Measurements from ENCODE around the gene PASD1.
A peak's percentile ranks its signal among the peaks of the same experiment; 100 is the strongest.
"Not testable (repeated sequence)": the region's sequence is repeated elsewhere in the genome, so short reads cannot be mapped to it uniquely, and the experiment has no call there.

Gene PASD1

DNA sequence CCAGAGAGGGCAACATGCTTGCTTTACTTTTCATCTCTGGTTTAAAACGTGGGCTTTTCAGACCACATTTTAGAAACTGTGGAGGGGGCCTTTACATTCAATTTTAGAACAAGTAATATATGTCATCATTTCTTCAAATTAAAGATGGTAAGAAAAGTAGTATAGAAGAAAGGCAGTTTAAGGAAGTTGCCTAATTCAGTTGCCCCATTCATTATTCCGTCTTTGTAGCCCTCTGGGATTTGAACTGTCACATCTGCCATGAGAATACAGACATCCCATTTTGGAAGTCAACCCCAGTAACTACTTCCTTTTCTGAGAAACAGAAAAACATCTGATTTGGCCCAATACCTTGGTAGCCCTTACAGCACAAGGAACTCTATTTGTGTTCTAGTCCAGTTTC is 61.2 kb downstream of the PASD1 start:
- DNase-seq: no peak

DNA sequence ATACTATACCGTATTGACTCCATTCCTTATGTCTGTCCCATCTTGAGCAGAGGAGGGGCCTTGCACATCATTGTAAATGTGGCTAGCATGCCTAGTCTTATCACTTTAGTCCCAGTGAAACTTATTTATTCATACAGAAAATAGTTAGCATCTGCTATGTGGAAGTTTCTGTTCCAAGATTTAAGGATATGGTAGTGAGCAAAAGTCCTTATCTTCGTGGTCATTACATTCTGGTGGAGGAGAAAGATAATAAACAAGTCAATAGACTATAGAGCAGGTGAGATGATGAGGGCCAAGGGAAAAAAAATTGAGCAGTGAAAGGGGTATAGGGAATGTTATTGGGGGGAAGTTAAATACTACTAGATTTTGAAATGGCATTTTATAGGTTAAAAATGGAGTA is 68.3 kb downstream of the PASD1 start:
- DNase-seq: no peak

DNA sequence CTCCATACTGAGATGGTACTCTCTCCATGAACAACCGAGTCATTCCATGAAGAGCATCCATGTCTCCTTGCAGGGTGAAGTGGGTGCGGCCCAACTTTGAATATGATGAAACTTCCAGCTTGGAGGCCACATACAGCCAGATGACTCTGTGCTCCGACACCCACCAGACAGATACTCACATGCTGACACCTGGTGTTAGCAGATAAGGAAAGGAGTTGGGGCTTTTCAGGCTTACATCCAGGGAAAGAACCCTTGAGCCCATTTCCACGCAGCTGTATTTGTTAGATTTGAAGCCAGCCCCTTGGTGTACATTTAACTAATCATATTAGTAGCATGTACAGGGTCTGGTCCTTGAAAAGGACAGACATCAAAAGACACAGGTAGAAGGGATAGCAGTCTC is 69.7 kb downstream of the PASD1 start:
- no peak for DNase-seq

DNA sequence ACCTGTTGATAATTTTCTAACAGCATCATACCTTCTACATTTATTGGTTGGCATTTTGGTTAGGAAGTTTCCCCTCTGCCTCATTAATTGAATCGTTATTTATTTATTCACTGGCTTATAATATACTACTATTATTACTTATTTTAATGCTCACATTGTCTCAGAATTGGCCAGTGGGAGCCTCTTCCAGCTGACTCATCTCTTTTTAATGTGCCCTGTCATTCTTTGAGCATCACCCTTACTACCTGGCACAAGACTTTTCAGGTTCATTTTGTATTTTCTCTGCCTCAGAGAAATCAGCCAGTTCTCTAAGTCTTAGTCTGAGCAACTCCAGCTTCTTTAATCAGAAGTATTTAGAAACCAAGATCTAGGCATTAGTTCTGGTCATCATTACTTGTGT is 71.5 kb downstream of the PASD1 start:
- DNase-seq: no peak

DNA sequence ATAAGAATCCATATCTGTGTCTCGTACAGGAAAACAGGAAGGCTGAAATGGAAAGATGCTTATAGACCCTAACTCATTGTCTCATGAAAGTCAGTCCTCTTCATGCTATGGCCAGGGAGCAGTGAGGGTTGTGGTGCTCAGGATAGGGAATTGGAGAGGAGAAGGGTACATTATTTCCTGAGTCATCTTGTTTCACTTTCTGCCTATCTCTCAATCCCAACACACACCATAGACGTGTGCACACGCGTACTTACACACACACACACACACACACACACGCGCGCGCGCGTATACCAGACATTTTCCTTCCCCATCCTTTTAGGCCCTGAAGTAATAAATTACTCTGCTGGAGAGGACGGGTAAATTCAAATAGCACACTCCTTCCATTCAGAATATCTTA is 78.1 kb downstream of the PASD1 start:
- DNase-seq: no peak

DNA sequence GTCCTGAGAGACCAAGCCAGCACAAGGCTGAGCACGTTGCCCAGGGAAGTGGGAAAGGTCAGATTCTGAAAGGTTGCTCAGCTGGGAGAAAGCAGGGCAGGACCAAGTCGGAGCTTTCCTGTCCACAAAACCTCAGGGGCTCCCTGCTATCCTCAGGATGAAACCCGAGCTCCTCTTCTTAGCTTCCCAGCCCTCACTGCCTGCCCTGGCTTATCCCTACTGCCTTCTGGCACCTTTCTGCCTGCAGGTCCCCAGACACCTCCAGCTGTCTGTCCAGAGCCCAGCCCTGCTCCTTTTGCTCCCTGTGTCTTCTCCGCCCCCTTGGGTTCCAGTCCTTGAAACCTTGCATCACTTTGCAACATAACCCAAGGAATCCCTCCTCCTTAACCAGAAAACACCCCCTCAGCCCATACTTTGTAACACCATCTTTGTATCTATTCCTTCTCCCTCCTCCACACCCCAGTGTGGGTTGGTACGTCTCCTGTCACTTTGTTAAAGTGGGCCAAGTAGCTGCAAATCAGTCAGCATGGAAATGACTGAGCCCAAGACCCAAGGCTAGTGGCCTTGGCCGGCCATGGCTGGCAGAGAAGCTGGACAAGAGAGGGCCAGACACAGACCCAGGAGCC is 111.8 kb downstream of the PASD1 start:
- DNase-seq: no peak

DNA sequence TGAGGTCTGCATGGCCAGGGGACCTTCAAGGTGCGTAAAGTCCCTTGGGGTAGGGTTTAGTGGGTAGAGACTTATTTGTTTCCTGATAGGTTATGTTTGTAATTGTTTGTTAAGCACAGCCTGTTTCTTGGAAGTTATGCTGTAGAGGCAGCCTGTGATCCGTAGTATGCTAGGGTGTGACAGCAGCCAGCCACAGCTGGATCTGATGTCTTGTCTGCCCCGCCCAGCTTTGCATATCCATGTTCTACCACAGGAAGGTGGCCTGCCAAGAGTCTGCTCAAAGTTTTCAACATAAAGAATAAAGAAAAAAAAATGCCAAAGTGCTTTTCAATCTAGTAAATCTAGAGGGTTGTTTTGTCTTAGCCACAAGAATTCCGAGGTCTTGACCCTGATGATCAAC is 112.7 kb downstream of the PASD1 start:
- no peak for DNase-seq

DNA sequence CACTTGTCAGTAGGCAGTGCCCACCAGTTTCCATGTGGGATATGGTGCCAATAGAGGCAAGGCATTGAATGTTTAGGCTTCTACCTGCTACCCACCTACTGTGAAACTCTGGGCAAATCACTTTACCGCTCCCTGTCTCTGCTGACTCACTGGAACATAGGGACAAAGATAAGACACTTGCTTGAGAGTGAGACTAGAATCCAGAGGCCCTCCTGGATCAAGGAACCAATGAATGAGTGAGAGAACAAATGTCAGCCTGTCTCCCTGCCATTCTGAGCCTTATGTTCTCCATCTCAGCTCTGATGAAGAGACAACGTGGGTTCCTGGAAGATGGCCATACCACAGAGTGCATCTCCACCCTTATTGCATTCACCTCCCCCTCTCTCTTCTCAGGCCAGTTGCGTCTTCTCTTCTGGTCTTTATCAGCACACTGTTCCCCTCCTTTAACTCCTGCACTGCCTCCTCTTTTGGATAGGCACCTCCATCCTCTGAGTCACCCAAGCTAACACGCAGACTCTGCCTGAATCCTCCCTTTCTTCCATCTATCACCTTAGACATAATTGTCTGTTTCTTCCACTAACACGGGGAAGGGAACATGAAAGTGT is 116.4 kb downstream of the PASD1 start:
- DNase-seq: no peak

DNA sequence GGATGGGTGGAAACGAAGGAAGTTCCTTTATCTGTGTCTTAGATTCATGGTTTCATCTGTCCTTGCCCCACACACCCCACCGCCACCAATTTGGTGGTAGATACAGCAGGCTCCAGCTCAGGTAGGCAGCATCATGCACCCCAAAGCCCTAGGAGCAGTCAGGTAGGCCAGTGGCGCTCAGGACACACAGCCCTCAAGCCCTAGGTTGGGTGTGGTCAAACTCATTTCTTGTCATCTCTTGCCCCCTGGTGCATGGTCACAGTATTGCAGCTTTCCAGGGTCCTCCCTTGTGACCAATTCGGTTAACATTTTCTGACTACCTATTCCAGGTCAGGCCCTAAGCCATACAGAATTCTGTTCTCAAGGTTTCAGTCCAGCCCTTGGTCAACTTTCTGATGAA is 117.3 kb downstream of the PASD1 start:
- DNase-seq: peak; percentile 11

DNA sequence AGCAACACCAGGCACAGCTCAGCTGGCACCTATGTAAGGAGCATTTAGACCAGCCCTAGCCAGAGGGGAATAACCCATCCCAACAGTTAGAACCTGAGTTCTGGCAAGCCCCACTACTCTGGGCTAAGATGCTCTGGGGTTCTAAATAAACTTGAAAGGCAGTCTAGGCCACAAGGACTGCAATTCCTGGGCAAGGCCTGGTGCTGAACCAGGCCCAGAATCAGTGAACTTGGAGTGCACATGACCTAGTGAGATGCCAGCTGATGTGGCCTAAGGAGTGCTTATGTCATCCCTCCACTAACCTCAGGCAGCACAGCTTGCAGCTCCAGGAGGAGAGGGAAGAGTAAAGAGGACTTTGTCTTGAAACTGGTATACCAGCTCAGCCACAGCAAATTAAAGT is 124.2 kb downstream of the PASD1 start:
- no peak for DNase-seq

DNA sequence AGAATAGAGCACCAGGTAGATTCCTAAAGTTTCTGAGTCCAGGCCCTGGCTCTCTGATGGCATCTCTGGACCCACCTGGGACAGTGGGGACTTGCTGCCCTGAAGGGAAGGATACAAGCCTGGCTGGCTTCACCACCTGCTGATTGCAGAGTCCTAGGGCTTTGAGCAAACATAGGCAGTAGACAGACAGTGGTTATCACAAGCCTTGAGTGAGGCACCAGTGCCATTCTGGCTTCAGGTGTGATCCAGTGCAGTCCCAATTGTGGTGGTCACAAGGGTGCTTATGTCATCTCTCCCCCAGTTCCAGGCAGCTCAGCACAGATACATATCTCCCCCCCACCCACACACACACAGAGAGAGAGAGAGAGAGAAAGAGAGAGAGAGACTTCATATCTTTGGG is 125.2 kb downstream of the PASD1 start:
- no peak for DNase-seq

DNA sequence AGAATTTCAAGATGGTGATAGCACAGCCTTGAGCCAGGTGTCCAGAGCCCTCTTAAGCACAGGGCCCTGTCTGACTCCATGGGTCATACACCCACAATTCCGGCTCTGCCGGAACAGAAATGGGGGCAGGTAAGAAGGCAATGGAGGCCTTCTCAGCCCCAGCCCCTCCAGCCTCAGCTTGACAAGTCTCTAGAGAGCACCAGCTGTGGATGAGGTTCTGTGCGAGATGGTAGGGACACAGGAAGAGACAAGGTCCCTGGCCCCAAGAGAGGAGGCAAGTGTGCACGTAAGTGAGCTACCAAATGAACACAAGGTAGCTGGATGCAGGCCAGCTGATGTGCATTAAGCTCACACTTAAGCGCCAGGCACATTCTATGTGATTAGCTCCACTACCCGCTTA is 129.3 kb downstream of the PASD1 start:
- DNase-seq: no peak

DNA sequence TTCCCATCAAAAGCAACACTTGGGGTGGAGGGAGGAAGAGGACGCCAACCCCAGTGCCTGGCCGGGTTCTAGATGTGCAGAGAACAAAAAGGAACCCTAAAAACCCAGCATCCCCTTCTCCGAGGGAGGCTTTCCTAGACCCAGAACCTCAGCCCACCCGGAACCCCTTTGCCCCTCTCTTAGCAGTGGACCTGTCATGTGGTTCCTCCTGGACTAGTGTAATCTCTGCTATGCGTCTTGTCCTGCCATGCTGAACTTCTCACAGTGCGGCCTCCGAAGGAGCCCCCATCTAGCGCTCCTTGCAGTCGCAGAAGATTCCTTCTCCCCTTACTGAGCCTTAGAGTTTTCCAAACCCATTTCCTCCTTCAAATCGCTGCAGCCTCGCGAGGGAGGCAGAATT is 130.6 kb downstream of the PASD1 start:
- no peak for DNase-seq

DNA sequence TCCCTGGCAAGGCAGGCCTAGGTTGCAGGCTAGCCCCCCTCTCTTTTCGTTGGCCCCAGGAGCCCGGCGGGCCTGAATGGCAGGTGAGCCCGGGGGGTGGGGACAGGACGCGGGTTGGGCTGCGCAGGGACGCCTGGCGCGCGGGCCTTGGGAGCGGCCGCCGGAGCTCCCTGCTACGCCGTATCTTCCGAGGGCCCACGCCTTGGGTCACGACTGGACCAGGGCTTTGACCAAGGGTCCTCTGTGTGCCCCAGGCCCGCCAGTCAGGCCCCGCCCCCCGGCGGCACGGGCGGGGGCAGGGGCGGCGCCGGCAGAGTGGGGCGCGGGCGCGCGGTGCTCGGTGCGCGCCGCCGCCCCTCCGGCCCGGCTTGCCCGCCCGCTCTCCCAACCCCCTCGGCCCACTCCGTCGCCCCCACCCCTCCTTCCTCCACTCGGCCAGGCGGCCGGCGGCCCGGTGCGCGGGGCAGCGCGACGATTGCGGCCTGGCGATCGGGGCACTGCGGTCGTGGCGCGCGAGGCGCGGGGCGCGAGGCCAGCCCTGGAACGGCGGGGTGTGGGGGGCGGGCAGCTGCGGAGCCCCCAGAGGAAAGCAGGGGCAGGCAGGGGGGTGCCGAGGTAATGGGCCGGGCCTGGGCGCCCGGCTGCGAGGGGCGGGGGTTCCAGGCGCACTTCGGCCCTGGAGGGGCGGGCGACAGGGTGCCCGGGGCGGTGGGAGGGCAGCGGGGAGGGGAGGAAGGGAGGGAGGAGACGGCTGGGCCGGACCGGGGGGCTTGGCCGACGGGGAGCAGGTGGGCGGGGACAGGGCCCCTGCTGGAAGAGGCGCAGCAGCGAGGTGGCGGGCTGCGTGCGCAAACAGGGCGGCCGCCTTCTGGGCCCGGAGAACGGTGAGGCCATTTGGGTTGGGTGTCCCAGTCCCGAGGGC is 131.4 kb downstream of the PASD1 start, which contains the start of gene PRRG3:
PRRG3 (plus strand) TSS at position 798 of the 922 bp plus-strand sequence. CDS start 3,357 bp downstream, outside the sequence.
- no peak for DNase-seq

DNA sequence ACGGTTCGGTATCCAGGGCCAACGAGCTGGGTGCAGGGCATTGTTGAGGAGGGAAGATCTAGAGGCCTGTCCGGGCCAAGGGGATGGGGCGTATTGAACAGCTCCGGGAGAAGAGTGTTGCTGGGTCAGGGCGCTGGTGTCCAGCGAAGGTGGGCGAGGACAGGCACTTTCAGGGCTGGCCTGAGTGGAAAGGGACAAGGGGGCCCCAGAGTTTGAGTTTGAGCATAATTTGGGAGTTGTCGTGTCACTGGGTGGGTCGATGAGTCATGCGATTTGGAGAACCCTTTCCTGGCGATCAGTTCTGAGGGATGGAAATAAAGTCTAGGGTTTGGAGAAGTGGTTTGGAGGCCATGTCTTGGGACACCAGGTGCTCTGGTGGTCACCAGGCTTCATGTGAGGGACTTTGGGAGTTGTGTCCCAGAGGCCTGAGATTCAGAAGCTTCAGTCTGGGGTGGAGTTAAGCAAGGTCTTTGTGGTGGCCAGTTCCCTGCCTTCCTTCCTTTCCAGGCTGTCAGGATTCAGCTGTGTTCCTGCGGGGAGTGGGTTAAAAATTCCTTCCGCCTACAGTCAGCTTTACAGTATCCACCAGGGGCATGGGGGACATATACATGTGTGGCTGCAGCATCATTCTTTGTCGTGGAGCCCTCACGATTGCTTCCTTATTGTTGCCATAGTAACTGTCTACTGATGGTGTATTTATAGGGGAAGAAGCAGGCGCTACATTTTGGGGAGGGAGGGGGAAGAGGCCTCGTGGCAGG is 132.3 kb downstream of the PASD1 start:
- no peak for DNase-seq

DNA sequence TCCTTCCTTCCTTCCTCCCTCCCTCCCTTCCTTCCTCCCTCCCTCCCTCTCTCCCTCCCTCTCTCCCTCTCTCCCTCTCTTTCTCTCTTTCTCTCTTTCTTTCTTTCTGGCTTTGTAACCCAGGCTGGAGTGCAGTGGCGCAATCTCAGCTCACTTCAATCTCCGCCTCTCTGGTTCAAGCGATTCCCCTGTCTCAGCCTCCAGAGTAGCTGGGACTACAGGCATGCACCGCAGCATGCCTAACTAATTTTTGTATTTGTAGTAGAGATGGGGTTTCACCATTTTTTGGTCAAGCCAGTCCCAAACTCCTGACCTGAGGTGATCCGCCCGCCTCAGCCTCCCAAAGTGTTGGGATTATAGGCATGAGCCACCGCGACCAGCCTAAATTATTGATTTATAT is 133.6 kb downstream of the PASD1 start:
- DNase-seq: not testable (repeated sequence)

DNA sequence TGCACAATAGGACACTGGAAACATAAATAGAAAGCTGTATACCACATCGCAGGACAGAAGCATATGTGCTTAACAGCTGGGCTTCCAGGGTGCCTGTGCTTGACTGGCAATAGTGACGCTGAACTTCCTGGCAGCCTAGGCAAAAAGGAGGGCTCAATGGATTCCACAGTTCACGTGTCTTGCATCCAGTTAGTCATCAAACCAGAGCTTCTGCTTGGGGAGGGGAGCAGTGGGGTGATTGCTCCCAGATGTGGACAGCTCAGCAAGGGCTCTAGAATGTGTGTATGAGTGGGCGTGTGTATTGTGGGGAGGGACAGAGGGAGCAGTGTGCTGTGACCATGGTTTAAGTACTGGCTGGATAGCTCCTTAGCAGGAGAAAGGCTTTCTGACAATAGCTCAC is 134.0 kb downstream of the PASD1 start:
- DNase-seq: no peak

DNA sequence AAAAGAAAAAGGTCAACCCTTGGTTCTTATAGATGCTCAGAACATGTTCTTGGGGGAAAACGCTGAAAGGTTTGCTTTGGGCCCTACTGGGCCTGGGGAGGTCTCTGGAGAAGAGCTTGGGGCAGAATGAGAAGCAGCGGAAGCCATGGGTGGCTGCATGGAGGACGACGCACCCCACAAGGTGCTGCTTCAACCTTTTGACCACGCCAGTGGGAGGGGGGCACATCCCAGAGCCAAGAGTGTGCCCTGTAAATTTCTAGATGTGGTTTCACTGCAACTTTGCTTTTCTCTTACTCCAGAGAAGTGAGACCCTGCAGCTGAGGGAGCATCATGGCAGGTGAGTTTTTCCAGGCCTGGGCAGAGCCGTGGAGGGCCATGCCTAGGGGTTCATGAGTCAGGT is 135.0 kb downstream of the PASD1 start:
- no peak for DNase-seq

DNA sequence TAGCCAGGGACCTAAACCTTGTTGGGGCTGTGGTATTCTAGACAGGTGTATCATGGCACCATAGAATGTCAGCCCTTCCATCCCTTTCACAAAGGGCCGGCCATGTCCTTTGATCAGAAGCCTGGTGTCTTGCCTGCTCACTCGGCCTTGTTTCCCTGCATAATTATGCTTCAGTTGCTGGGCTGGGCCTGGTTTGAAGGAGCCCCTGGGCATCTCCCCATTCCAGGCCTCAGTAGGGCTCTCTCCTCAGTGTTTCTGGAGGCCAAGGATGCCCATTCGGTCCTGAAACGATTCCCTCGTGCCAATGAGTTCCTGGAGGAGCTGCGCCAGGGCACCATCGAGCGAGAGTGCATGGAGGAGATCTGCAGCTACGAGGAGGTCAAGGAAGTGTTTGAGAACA is 136.3 kb downstream of the PASD1 start:
- no peak for DNase-seq

DNA sequence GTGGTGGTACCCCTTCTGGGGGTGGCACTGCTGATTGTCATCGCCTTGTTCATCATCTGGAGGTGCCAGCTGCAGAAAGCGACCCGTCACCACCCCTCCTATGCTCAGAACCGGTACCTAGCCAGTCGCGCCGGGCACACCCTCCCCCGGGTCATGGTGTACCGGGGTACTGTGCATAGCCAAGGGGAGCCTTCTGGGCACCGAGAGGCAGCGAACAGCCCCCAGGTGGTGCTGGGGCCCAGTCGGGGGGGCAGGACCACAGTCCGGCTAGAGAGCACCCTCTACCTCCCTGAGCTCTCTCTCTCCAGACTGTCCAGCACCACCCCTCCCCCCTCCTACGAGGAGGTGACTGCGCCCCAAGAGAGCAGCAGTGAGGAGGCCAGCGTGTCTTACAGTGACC is 137.1 kb downstream of the PASD1 start:
- DNase-seq: no peak

DNA sequence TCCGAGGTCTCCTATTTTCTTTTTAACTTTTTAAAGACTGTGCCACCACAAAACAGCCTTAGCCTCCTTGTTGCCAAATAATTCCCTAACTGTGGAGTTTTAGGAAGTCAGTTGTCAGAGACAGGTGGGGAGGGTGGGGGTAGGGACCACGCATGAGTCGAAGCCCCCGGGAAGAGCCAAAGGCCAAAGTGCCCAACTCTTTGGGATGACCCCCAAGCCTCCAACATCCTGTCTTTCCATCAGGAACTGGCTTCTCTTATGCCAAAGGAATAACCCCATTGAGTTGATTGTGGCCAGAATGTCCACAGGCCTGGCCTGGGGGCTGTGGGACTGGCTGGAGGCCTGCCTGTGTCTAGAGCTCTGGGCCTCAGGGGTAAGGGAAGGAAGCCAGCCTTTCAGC is 137.6 kb downstream of the PASD1 start:
- DNase-seq: no peak

DNA sequence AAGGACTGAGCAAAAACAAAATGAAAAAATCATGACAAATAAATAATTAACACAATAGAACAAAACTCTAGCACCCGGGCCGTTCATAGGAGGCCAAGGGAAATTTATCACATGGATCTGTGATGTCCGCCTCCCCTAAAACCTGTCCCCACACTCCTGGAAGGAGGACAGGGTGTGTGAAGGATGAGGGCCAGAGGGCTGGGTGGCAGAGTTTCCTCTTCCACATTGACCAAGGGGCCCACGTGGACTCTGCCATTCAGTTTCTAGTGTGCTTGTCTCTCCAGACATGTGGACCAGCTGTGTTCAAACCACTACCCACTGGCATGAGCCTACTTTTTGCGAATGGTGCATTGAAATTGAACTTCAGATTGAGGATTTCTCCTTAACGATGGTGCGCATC is 138.1 kb downstream of the PASD1 start:
- DNase-seq: no peak

DNA sequence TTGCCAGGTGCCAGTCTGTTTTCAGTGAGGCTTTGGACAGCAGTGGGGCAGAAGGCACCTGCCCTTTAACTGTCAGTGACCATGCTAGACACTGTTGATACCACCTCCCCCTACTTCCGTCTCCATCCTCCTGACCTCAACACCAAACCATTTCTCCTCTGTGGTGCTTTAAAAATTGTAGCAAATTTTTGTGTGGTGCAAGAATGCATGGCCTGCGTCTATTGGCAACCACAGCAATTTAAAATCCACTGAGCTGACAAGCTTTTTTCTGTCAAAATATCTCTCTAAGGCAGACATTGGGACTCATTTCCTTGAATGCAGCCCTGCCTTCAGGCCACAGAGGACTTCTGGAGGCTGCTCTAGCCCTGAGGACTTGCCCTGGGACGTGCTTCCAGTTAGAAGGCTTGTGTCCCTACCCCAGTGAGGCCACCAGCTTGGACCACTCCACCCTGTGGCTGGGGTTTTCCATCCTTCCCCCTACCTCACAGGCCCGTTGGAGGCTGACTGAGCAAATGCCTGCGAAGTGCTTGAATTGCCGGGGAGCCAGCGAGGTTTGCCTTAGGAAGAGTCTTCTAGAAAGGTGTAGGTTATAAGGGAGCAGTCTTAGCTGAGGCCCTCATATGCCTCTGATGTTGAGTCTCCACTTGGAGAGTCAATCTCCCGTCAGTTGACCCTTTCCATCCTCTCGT is 138.7 kb downstream of the PASD1 start:
- DNase-seq: no peak
